Measurements from ENCODE around the gene UBQLN1.
"Not testable (repeated sequence)": the region's sequence is repeated elsewhere in the genome, so short reads cannot be mapped to it uniquely, and the experiment has no call there.

UBQLN1 gene

DNA sequence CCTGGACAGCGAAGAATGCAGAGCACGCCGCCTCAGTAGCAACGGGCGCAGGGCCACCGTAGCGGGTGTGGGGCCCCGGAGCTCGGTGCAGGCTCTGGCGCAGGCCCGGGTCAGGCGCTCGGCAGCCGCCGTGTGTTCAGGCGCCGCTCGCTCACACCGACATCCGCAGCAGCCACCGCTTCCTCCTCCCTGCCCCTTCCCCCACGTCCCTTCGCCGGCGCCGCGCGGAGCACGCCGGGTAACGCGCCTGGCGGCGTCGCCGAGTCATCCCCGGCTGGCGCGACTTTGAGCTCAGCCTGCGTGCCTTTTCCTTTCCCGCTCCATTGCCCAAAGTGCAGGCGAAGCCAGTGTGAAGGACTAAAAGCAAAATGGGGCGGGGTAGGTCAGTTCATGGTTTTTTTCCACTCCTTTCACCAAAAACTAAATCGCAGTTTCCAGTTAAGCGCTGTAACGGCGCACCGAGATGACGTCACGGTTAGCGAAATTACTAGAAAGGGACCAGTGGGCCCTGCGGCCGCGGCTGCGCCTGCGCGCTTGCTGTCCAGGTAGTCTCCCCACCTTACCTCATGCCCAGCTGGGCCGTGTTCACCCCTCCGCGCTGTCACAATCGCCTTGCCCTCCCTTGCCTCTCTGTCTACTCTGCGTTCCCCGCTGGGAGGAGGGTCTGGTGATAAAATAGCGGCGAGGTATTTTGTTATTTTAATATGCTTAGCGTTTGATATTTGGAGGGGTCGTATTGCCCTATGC, at the start of gene UBQLN1:
Gene UBQLN1 (minus strand): TSS at position 191 of the 747 bp plus-strand sequence. CDS start 279 bp downstream, outside the sequence.
- peak; percentile 78 for DNase-seq (ENCODE audit: low read depth, low spot score)

DNA sequence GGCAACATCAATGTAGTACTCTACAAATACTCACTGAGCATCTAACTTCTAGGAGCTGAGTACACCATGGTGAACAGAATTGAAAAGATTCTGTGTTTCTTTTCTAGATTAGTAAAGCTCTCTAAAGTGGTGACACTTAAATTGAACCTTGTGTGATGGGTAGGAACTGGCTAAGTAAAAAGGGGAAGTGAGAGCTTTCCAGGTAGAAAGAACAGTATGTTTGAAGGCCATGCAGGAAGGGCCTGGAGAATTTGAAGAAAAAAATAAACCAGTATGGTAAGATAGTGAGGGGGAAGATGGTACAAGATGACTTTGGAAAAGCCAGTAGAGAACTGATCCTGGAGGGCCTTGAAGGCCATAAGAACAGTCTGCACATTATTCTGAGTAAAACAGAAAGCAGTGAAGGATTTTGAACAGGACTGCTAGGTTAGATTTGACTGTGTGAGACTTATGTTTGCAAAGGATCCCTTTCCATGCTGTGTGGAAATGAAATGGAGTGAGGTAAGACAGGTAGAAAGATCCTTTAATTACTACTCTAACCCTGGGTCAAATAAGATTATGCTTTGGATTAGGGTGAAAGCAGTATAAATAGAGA, 46.7 kb upstream of the UBQLN1 start:
- DNase-seq (ENCODE audit: low read depth, low spot score) = no peak

DNA sequence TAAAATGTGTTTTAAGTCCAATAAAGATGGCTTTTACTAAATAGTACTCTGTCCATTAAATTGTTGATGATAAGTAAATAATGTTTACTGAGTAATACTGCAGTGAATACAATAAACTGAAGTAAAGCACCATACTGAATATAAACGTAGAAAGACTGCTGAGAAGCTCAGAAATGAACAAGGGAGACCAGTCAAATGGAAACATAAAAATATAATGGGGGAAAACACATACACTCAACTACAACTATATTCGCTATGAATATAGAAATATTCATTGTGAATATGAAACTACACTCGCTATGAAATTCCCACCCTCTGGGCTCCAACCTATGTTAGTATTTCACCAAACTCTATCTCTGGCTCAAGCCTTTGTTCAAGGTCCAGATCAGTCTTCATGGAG, 41.9 kb upstream of the UBQLN1 start:
- DNase-seq (ENCODE audit: low read depth, low spot score) = no peak

DNA sequence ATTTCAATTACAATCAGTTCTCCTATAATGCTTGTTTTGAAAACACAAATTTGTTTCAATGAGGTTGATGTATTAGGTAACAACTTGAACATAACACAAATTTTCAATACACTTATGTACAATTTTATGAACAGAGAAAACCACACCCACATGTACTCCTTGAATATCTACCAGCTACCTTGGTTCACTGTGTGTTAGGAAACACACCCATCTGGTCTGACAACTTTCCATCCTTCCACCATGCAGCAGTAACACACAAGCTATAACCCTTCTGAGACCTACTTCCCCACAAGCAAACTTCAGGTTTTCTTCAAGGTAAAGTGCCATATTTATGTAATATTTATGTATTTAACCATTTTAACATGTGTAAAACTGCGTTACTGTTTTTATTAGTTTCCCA, 36.4 kb upstream of the UBQLN1 start:
- DNase-seq (ENCODE audit: low read depth, low spot score) = no peak

DNA sequence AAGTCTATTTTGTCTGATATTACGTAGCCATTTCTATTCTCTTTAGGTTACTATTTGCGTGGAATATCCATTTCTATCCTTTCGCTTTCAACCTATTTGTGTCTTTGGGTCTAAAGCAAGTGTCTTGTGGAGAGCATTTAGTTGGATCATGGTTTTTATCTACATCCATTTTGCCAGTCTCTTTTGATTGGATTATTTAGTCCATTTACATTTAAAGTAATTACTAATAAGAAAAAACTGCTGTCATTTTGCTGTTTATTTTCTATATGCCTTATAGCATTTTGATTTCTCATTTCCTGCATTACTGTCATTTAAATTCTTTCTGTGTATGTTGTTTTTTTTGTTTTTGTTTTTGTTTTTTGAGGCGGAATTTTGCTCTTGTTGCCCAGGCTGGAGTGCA, 26.0 kb upstream of the UBQLN1 start:
- DNase-seq (ENCODE audit: low read depth, low spot score) = no peak

DNA sequence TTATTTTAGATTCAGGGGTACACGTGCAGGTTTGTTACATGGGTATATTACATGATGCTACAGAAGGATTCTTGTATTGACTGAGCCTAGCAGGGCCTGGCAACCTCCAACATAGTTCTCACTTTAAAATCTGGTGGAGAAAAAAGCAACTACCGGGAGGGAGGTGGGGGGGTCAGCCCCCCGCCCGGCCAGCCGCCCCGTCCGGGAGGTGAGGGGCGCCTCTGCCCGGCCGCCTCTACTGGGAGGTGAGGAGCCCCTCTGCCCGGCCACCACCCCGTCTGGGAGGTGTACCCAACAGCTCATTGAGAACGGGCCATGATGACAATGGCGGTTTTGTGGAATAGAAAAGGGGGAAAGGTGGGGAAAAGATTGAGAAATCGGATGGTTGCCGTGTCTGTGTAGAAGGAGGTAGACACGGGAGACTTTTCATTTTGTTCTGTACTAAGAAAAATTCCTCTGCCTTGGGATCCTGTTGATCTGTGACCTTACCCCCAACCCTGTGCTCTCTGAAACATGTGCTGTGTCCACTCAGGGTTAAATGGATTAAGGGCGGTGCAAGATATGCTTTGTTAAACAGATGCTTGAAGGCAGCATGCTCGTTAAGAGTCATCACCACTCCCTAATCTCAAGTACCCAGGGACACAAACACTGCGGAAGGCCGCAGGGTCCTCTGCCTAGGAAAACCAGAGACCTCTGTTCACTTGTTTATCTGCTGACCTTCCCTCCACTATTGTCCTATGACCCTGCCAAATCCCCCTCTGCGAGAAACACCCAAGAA, 21.0 kb upstream of the UBQLN1 start:
- not testable (repeated sequence) for DNase-seq (ENCODE audit: low read depth, low spot score)

DNA sequence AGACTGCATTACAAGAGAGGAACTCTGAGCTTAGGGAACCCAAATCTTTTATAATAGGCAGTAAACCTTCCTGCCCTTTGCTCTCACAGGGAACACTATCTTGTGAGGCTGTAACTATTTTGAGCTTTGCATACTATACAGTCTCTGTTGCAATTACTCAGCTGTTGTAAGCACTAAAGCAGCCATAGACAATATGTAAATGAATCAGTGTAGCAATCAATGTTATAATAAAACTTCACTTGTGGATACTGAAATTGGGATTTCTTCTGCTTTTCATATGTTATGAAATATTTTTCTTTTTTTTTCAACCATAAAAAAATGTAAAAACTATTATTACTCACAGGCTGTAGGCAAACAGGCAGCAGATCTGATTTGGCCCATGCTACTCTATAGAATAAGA, 16.7 kb upstream of the UBQLN1 start:
- DNase-seq (ENCODE audit: low read depth, low spot score) = no peak

DNA sequence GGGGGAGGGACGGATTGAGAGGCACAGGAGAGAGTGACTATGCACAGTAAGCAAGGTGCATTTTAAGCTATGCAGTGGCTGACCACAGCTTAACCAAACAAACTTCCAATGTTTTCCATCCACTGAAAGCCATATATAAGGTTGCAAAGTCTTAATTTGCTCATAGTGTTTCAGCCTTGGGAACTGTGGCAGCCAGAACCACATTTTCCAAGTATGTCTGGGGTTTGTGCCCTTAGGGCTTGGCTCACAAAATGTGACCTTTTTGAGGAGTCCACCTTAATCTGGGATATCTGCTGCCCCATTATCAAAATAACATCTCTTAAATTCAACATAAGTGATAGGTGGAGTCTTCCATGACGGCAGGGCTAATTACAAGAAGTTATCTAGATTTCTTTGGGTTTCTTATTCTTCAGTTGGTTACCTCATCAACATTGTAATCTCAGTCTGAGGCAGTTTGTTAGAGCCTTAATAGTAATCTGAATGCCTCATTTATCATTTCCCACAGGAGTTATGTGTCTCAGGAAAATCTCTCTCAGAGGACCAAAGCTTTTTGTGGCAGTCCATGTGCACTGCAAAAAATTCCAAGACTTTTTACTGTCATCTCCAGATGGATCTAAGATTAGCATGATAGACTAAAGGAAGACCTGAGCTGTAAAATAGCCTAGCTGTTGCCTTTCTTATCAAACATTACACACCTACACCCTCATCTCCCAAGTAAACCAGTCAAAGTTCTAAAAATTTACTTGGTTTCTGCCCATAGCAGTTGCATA, 15.2 kb upstream of the UBQLN1 start:
- no peak for DNase-seq (ENCODE audit: low read depth, low spot score)

DNA sequence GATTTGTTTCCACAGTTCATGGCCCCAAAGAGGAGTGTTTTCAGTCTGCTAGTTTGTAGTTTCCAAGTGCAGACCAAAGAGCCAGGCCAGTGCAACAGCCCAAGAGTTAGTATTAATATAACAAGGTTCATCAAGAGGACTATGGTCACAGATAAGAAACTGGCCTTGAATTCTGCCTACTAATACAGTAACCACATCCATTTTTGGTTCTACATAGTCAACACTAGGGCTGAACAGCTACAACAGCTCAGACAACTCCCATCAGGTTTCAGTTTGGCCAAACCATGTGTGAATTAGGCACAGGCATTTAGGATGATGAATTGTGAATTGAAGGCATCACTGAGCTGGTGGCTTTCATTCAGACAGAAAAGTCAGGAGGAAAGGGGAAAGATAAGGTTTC, 13.8 kb upstream of the UBQLN1 start:
- no peak for DNase-seq (ENCODE audit: low read depth, low spot score)

DNA sequence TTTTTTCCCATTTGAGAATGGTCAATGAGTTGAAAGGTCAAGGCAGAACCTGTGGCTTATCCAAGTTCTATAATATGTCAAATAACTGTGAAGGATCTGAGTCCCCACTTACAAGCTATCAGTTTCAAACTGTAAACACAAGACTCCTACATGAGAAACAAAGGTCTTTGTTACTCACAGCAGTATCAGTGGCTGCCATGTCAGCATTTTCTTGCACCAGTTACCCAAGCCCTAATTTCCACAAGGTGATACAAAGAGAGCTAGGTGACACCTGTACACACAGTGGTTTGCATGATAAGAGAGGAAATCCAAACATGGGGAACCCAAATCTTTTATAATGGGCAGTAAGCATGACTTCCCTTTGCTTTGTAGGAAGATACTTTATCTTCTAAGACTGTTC, 8.0 kb upstream of the UBQLN1 start:
- no peak for DNase-seq (ENCODE audit: low read depth, low spot score)

DNA sequence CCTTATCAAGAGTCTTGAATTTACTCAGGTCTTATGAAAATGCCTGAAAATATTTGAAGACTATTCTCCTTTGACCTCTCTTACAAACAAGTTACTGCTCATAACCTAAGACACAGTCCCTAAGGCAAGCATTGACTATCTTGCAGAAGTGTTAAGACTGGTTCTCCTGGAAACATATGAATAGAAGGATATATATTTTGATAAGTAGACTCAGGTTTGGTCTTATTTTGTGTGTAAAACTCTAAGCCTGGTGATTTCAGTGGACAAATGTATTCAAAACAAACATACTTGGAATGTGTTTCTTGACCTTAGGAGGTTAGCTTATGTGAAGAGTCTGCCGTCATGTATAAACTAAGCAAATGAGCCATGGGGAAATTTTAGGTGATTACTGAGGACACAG, 7.5 kb upstream of the UBQLN1 start:
- no peak for DNase-seq (ENCODE audit: low read depth, low spot score)

DNA sequence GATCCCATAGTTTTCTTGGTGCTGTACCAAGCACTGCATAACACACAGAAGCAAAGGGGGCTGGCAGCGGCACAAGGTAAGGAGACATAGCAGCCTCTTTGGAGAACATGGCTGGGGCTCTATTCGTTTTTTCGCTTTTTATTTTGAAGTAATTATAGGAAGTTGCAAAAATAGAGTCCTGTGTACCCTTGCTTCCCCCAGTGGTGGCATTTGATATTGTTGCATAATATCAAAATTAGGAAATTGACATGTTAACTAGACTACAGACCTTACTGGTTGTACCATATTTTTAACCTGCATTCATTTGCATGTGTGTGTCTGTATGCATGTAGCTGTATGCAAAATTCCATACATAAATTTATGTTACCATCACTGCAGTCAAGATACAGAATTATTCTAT, 6.6 kb upstream of the UBQLN1 start:
- DNase-seq (ENCODE audit: low read depth, low spot score) = no peak

DNA sequence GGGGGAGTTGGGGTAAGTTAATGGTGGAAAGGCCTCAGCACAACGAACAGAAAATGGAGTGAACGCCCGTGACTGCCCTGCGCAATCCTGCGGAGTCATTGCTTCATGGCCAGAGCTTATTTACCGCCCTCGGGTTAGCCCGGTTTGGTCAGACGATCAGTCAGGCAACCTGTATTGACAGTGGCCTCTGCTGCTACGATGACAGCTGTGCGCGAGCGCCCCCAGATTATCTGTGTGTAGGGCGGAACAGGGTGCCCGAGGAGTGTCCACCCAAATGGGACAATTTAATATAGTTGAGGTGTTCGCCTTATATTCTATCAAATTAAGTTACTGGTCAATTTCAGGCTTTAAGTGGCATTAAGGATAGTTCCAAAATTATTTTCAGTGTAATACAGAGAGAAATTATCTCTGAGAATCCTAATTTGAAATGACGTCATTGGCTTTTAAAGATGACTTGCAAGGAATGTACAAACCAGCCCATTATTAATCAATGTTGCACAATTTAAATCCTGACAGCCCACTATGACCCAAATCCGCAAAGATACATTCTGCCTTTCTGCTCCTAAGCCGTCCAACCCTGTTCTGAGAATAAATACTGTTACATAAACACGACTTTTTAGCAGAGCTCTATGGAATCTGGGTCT, 879 bp upstream of the UBQLN1 start:
- DNase-seq (ENCODE audit: low read depth, low spot score) = no peak

DNA sequence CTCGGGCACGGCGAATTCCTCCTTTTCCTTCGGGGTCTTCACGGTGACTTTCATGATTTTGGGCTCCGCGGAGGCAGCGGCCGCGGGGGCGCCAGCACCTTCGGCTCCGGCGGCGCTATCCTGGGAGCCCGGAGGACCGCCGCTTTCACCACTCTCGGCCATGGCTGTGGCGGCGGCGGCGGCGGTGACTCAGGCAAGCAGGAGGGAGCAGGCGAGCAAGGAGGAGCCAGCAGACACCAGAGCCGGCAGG, 315 bp downstream of the UBQLN1 start:
- DNase-seq (ENCODE audit: low read depth, low spot score) = peak; percentile 45

DNA sequence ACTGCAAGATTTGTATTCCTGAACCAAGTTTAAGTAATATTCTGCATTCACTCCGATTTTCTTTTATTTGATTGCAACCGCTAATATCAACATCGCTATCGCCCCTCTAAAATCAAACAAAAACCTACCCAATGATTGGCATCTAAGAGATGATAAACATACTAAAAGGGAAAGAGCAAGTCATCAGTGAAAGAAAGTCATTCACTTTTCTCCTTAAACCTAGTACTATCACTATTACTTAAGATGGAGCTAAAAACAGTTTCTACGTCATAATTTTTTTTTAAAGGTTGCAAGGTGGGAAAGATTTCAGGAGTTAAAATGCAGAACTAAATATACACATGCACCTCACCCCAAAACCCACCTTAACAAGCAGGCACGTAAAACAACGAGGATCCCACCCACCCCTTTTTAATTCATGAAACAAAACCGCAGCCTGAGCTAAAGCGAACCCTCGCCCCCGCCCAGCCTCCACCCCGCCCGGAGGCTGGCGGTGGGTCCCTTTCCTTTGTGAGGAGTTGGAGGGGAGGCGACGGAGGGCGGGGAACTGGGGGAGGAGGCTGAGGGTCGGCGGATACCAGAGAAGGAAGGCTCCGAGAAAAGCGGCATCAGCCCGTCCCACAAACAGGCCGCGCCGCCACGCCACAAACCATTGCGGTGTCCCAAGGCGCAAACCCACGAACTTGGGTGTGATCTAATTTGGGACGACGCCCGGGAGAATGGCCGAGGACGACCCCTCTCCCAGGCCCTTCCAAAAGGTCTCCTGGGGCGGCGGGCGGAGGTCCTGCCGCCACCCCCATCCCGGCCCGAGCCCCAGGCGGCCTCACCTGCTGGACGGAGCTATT, 861 bp downstream of the UBQLN1 start:
- DNase-seq (ENCODE audit: low read depth, low spot score) = peak; percentile 51

DNA sequence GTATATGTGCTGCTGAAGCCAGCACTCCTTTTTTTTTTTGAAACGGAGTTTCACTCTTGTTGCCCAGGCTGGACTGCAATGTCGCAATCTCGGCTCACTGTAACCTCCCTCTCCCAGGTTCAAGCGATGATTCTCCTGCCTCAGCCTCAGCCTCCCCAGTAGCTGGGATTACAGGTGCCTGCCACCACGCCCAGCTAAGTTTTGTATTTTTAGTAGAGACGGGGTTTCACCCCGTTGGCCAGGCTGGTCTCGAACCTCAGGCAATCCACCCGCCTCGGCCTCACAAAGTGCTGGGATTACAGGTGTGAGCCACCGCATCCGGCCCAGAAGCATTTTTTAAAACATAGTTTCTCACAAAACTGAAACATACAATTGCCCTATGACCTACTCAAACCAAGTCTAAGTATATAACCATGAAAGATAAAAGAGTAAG, 2.5 kb downstream of the UBQLN1 start:
- DNase-seq (ENCODE audit: low read depth, low spot score) = not testable (repeated sequence)

DNA sequence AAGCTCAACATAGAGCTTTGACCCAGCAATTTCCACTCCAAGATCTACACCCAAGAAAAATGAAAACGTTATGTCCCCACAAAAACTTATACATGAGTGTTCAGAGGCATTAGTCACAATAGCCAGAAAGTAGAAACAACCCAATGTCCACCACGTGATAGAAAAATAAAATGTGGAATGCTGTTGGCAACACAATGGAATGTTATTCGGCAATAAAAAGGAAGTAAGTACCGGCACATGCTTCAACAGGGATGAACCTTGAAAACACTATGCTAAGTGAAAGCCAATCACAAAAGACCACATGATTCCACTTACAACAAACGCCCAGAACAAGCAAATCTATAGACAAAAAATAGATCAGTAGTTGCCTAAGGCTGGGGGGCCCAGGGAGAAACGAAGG, 6.0 kb downstream of the UBQLN1 start:
- no peak for DNase-seq (ENCODE audit: low read depth, low spot score)

DNA sequence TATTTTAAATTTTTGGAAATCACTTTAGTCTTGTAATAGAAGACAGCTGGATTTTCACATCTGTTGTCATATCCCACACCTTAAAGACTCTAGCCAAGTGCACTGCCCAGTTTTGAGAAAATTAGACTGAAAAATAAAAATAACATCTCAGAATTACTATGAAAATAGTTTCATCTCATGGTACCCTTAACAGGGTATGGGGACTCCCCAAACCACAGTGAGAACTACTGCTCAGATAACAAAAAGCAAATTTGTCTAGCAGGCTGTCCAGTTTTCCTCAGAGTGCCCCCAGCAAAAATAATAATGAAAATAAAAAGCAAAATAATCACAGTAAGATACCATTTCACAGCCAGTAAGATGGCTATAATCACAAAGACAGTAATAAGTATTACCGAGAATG, 6.5 kb downstream of the UBQLN1 start:
- DNase-seq (ENCODE audit: low read depth, low spot score) = no peak

DNA sequence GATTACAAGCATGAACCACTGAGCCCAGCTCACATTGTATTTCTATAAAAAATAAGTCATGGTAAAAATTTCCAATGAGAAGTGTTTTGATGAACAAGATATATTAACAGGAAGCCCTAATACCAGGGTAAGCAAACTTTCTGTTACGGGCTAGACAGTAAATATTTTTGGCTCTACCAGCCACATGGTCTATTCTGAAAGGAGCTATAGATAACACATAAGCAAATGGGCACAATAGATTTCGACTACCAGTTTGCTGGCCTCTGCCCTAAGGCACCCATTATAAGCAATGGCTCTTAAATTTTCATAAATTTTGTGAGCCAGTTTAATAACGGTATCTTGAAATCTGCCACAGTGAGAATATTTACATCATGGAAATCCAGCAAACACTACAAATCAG, 8.1 kb downstream of the UBQLN1 start:
- no peak for DNase-seq (ENCODE audit: low read depth, low spot score)

DNA sequence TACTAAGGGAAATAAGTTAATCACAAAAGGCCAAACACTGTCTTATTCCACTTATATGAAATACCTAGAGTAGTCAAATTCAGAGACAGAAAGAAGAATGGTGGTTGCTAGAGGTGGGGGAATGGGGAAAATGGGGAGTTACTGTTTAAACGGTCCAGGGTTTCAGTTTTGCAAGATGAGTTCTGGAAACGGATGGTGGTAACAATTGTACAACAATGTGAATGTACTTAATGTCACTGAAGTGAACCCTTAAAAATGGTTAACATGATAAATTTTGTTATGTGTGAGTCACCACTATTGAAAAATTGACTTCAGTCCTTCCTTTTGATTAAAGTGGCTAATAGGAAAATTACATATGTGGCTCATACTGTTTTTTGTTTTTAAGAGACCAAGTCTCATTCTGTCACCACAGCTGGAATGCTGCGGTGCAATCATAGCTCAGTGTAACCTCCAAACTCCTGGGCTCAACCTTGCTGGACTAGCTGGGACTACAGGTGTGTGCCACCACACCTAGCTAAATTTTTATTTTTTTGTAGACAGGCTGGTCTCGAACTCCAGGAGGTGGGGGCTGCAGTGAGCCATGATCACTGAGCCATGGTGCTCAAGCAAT, 8.7 kb downstream of the UBQLN1 start:
- DNase-seq (ENCODE audit: low read depth, low spot score) = no peak

Data from activated naive CD8-positive, alpha-beta T cell treated with anti-CD3 and anti-CD28 coated beads, Interleukin-2, amount 50 U/mL, for 16 hours (primary cell).